ENCODE data around the gene ROMO1.

Gene ROMO1
- 14.5 to 22.0 reads per million in 2 donors for total RNA-seq

GRCh38 chr20:35699127-35699956 is at the start of gene ROMO1, which contains the start of gene NFS1:
Gene ROMO1 (plus strand): TSS chr20:35699405. CDS start chr20:35699633, 228 bp downstream.
Gene NFS1 (minus strand): TSS chr20:35699352. CDS start chr20:35699288, 64 bp downstream.
- DNase-seq, result peak; percentile 79

GRCh38 chr20:35650632-35651031 is 48.6 kb upstream of the ROMO1 start:
- DNase-seq, result no peak

- DNase-seq, result no peak
Measured at GRCh38 chr20:35651958-35652357, 47.2 kb upstream of the ROMO1 start.

- DNase-seq, result no peak
Measured at GRCh38 chr20:35652641-35653429, 46.4 kb upstream of the ROMO1 start.

- no peak for DNase-seq
Measured at GRCh38 chr20:35653430-35653734, 45.8 kb upstream of the ROMO1 start.

GRCh38 chr20:35653893-35654292 is 45.3 kb upstream of the ROMO1 start:
- DNase-seq, result no peak

- no peak for DNase-seq
Measured at GRCh38 chr20:35654415-35654814, 44.8 kb upstream of the ROMO1 start.

GRCh38 chr20:35657271-35657670 is 41.9 kb upstream of the ROMO1 start:
- no peak for DNase-seq

GRCh38 chr20:35660122-35660937 is 38.9 kb upstream of the ROMO1 start:
- DNase-seq, result no peak

GRCh38 chr20:35661053-35661452 is 38.2 kb upstream of the ROMO1 start:
- DNase-seq, result no peak

GRCh38 chr20:35661908-35662307 is 37.3 kb upstream of the ROMO1 start:
- no peak for DNase-seq

GRCh38 chr20:35662551-35662950 is 36.7 kb upstream of the ROMO1 start:
- no peak for DNase-seq

- peak; percentile 11 for DNase-seq
Measured at GRCh38 chr20:35663516-35664465, 35.4 kb upstream of the ROMO1 start.

GRCh38 chr20:35664466-35665206 is 34.6 kb upstream of the ROMO1 start, which contains the start of the genes CPNE1 and RBM12:
Gene CPNE1 (minus strand): TSS chr20:35664900. CDS start chr20:35632923, 31,977 bp downstream.
Gene RBM12 (minus strand): TSS chr20:35664900. CDS start chr20:35655322, 9,578 bp downstream.
- peak; percentile 88 for DNase-seq

- no peak for DNase-seq
Measured at GRCh38 chr20:35665949-35666288, 33.3 kb upstream of the ROMO1 start.

GRCh38 chr20:35669221-35669620 is 30.0 kb upstream of the ROMO1 start:
- no peak for DNase-seq

- DNase-seq, result no peak
Measured at GRCh38 chr20:35669681-35670080, 29.5 kb upstream of the ROMO1 start.

- no peak for DNase-seq
Measured at GRCh38 chr20:35673884-35674283, 25.3 kb upstream of the ROMO1 start.

- DNase-seq, result no peak
Measured at GRCh38 chr20:35674921-35675320, 24.3 kb upstream of the ROMO1 start.

- no peak for DNase-seq
Measured at GRCh38 chr20:35680452-35681183, 18.6 kb upstream of the ROMO1 start.
